ENCODE data around the gene DUSP23.

DNA sequence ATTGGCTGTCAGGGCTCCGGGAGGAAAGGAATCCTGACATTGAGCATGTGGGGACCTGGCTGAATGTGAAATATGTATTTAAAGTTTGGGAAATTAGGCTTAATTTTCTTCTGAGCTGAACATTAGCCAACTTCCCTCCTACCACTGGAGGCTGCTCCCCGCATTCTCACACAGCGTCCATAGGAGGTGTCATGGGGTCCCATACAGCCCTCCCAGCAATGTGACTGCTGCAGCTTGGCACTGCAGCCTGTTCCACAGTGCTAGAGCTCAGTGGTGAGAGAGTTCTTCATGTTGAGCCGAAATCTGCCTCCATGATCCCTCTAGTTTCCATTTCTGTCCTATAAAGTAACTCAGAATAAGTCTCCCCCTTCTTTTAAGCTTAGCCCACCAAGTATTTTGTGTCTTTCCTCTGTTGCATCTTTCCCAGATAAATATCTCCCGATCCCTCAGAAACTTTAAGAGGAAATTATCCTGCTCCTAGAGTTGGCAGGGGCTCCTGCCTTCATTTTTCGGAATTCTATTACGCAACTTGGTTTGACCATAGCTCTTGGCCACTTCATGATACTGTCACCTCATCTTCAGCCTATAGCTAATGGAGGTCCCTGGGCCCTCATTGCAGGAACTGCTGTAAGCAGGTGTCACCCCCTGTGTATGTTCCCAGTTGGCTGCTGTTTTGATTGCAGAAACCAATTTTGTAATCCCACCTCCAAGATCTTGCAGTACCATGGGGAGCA is 23.4 kb downstream of the DUSP23 start:
- TF ChIP-seq CTCF (IDR thresholded peaks at IDR 0.05) (no peak), JAZF1 (CRISPR knock-in tag; IDR thresholded peaks at IDR 0.05) (no peak), ZNF263 (CRISPR knock-in tag; IDR thresholded peaks at IDR 0.05; ENCODE audit: low read depth) (no peak), IRF2 (CRISPR knock-in tag; IDR thresholded peaks at IDR 0.05; ENCODE audit: borderline replicate concordance, low read depth) (no peak), JUN (CRISPR knock-in tag; IDR thresholded peaks at IDR 0.05) (no peak), CREB1 (CRISPR knock-in tag; IDR thresholded peaks at IDR 0.05) (no peak), CBFB (CRISPR knock-in tag; IDR thresholded peaks at IDR 0.05; ENCODE audit: low read depth) (no peak)
- TF ChIP-seq, protein P1, sequence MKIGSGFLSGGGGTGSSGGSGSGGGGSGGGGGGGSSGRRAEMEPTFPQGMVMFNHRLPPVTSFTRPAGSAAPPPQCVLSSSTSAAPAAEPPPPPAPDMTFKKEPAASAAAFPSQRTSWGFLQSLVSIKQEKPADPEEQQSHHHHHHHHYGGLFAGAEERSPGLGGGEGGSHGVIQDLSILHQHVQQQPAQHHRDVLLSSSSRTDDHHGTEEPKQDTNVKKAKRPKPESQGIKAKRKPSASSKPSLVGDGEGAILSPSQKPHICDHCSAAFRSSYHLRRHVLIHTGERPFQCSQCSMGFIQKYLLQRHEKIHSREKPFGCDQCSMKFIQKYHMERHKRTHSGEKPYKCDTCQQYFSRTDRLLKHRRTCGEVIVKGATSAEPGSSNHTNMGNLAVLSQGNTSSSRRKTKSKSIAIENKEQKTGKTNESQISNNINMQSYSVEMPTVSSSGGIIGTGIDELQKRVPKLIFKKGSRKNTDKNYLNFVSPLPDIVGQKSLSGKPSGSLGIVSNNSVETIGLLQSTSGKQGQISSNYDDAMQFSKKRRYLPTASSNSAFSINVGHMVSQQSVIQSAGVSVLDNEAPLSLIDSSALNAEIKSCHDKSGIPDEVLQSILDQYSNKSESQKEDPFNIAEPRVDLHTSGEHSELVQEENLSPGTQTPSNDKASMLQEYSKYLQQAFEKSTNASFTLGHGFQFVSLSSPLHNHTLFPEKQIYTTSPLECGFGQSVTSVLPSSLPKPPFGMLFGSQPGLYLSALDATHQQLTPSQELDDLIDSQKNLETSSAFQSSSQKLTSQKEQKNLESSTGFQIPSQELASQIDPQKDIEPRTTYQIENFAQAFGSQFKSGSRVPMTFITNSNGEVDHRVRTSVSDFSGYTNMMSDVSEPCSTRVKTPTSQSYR (CRISPR knock-in tag; IDR thresholded peaks at IDR 0.05), result no peak
- TF ChIP-seq, protein P2, sequence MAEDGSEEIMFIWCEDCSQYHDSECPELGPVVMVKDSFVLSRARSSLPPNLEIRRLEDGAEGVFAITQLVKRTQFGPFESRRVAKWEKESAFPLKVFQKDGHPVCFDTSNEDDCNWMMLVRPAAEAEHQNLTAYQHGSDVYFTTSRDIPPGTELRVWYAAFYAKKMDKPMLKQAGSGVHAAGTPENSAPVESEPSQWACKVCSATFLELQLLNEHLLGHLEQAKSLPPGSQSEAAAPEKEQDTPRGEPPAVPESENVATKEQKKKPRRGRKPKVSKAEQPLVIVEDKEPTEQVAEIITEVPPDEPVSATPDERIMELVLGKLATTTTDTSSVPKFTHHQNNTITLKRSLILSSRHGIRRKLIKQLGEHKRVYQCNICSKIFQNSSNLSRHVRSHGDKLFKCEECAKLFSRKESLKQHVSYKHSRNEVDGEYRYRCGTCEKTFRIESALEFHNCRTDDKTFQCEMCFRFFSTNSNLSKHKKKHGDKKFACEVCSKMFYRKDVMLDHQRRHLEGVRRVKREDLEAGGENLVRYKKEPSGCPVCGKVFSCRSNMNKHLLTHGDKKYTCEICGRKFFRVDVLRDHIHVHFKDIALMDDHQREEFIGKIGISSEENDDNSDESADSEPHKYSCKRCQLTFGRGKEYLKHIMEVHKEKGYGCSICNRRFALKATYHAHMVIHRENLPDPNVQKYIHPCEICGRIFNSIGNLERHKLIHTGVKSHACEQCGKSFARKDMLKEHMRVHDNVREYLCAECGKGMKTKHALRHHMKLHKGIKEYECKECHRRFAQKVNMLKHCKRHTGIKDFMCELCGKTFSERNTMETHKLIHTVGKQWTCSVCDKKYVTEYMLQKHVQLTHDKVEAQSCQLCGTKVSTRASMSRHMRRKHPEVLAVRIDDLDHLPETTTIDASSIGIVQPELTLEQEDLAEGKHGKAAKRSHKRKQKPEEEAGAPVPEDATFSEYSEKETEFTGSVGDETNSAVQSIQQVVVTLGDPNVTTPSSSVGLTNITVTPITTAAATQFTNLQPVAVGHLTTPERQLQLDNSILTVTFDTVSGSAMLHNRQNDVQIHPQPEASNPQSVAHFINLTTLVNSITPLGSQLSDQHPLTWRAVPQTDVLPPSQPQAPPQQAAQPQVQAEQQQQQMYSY (CRISPR knock-in tag; IDR thresholded peaks at IDR 0.05), result no peak
- TF ChIP-seq, protein P3, sequence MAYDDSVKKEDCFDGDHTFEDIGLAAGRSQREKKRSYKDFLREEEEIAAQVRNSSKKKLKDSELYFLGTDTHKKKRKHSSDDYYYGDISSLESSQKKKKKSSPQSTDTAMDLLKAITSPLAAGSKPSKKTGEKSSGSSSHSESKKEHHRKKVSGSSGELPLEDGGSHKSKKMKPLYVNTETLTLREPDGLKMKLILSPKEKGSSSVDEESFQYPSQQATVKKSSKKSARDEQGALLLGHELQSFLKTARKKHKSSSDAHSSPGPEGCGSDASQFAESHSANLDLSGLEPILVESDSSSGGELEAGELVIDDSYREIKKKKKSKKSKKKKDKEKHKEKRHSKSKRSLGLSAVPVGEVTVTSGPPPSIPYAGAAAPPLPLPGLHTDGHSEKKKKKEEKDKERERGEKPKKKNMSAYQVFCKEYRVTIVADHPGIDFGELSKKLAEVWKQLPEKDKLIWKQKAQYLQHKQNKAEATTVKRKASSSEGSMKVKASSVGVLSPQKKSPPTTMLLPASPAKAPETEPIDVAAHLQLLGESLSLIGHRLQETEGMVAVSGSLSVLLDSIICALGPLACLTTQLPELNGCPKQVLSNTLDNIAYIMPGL (CRISPR knock-in tag; IDR thresholded peaks at IDR 0.05), result no peak

Data from WTC11 (cell line).